Thymus (tissue), 11 donors: ENCODE results near the gene ITGA5. TPM values are rescaled to one million over a fixed set of nuclear protein-coding genes. Genes with fewer than 3 reads are reported as not detected.

Experiments
- DNase-seq, 9 donors: peaks; one replicate each; pipeline ENCODE4 v3.0.0-alpha.2; 2013; ENCODE audit warnings: low spot score in 9 of 9, low read depth in 6 of 9, missing footprints in 1 of 9
- H3K27ac ChIP-seq, 2 donors: one replicate each; pipeline ENCODE4 v1.5.1; 2013; ENCODE audit warnings: control low read depth in 1 of 2, low read depth in 1 of 2, low read length in 1 of 2, mild to moderate bottlenecking in 1 of 2, moderate library complexity in 1 of 2
- H3K27me3 ChIP-seq, 2 donors: one replicate each; pipeline ENCODE4 v1.5.1; 2013; ENCODE audit warnings: low read length in 1 of 2; ENCODE audit not compliant: control insufficient read depth in 2 of 2, insufficient read depth in 1 of 2
- H3K36me3 ChIP-seq, 2 donors: one replicate each; pipeline ENCODE4 v1.5.1; 2013; ENCODE audit warnings: low read length in 1 of 2, mild to moderate bottlenecking in 1 of 2, moderate library complexity in 1 of 2; ENCODE audit not compliant: control insufficient read depth in 2 of 2, insufficient read depth in 2 of 2
- H3K4me1 ChIP-seq, 2 donors: one replicate each; pipeline ENCODE4 v1.5.1; 2013; ENCODE audit warnings: low read length in 2 of 2; ENCODE audit not compliant: control insufficient read depth in 2 of 2, insufficient read depth in 2 of 2
- H3K4me3 ChIP-seq, 2 donors: one replicate each; pipeline ENCODE4 v1.5.1; 2013; ENCODE audit warnings: low read length in 2 of 2, control low read depth in 1 of 2, mild to moderate bottlenecking in 1 of 2
- H3K9me3 ChIP-seq, 2 donors: one replicate each; pipeline ENCODE4 v1.5.1; 2013; ENCODE audit warnings: low read length in 1 of 2, mild to moderate bottlenecking in 1 of 2; ENCODE audit not compliant: control insufficient read depth in 2 of 2, insufficient read depth in 1 of 2
- WGBS: extraction: QIAGEN DNeasy Blood & Tissue Kit; methylation state at CpG from one replicate; pipeline ENCODE4 v1.1.7; 2013; 5-methylcytosine and 5-hydroxymethylcytosine counted together
- polyA plus RNA-seq: library from polyadenylated mRNA; stranded (reverse); fragments of 200-250 nt; gene quantifications from one replicate; pipeline ENCODE4 v1.2.3, GENCODE V29; 2013
- total RNA-seq: library from RNA; stranded (reverse); fragments of 120-200 nt; gene quantifications from one replicate; pipeline ENCODE4 v1.2.4, GENCODE V29; 2013
- donor health status: healthy.

ITGA5 gene
- total and polyA plus RNA-seq, 2 donors = 16.7 to 25.0 TPM

- Histone ChIP-seq H3K36me3 (no peaks in the 10 kb centered on the region), H3K9me3 (no peaks in the 10 kb centered on the region), H3K27ac (no peak overlapping the region), H3K4me1 (peaks cover 0 to 4% of the 10 kb centered on the region in 2 donors), H3K27me3 (no peaks in the 10 kb centered on the region), H3K4me3 (no peak overlapping the region)
- 98% methylated on average over 3 of the region's 3 CpGs for WGBS
- DNase-seq = no peak
Measured at GRCh38 chr12:54437697-54438096, 18.6 kb upstream of the ITGA5 start.

DNA sequence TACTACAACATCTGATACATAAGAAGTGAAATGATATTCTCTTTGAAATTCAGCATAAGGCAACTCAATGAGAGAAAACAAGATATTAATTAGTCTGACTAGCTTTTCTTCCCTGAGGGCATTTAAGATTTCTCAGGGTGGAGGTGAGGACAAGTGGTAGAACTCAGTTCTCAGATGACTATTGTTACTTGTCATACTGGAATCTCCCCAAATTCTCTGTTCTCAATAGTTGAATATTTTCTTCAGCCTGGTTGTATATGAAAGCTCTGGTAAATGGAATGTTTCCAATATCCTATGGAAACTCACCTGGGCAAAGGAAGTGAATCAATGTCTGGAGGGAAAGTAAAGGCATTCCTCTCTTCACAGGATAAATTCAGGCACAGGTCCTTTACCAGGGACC lies 18.2 kb upstream of the ITGA5 start:
- Histone ChIP-seq H3K9me3 (no peaks in the 10 kb centered on the region), H3K4me3 (no peak overlapping the region), H3K36me3 (no peaks in the 10 kb centered on the region), H3K27ac (no peak overlapping the region), H3K4me1 (peaks cover 0 to 8% of the 10 kb centered on the region in 2 donors), H3K27me3 (no peaks in the 10 kb centered on the region)
- no peak for DNase-seq

- no peak for DNase-seq
- H3K36me3 ChIP-seq = no peaks in the 10 kb centered on the region
Measured at GRCh38 chr12:54432815-54433164, 13.7 kb upstream of the ITGA5 start.

DNA sequence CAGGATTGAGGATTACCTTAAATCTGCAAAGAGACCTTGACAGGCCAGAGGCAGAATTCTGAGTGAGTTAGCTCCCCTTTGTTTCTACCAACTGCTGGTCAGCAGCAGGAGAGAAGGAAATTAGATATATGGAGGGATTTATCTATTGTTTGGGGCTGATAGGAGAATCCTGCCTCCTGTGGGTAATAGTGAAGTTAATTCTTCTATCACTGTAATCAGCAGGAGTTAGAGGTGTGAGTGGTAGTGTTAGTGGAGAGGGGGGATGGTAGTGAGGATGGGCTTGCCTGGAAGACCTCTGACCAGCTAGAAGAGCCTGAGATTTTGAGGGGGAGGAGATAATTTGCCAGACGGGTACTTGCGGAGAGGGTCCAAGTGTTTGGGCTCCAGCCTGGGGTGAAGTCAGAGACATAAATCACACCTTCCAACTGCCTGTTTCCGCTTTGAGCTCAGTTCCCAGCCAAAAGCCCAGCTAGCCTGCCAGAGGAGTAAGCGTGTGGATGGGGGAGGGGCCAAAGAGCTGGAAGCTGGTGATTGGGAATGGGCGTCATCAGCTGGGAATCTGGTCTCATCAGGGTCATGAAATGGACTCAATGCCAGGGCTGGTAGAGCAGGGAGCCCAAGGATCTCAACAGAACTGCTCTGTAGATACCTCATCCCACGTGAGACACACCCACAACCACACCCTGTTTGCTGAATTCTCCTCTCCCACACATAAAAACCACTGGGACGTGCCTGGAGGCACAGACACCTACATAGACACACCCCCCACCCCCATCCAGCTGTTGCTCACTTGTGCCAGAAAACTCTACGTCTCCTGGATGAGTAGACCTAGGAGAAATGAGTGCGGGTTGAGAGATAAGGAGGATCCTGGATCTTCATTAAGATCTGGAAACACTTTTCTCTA lies 13.1 kb upstream of the ITGA5 start:
- Histone ChIP-seq H3K9me3 (no peaks in the 10 kb centered on the region), H3K4me1 (peaks cover 0 to 22% of the 10 kb centered on the region in 2 donors), H3K4me3 (no peak overlapping the region), H3K36me3 (no peaks in the 10 kb centered on the region), H3K27ac (no peak overlapping the region), H3K27me3 (no peaks in the 10 kb centered on the region)
- no peak for DNase-seq
- WGBS = 77% methylated on average over 9 of the region's 9 CpGs

More at GRCh38 chr12:54432815-54433164, 13.7 kb upstream of the ITGA5 start:
- H3K9me3 ChIP-seq = no peaks in the 10 kb centered on the region
- no peak overlapping the region for H3K27ac ChIP-seq
- H3K4me1 ChIP-seq = peaks cover 0 to 21% of the 10 kb centered on the region in 2 donors
- WGBS = 95% methylated on average over 4 of the region's 4 CpGs
- H3K4me3 ChIP-seq = no peak overlapping the region
- H3K27me3 ChIP-seq = no peaks in the 10 kb centered on the region

GRCh38 chr12:54430471-54431069 lies 11.5 kb upstream of the ITGA5 start:
- Histone ChIP-seq H3K27ac (no peak overlapping the region), H3K4me1 (peaks cover 0 to 25% of the 10 kb centered on the region in 2 donors)

GRCh38 chr12:54429014-54429471 lies 10.0 kb upstream of the ITGA5 start:
- no peaks in the 10 kb centered on the region for H3K36me3 ChIP-seq
- DNase-seq = no peak
- no peak overlapping the region for H3K27ac ChIP-seq
- H3K27me3 ChIP-seq = peaks cover 0 to 4% of the 10 kb centered on the region in 2 donors
- H3K4me3 ChIP-seq = no peak overlapping the region
- WGBS = 88% methylated on average over 3 of the region's 3 CpGs
- peaks cover 0 to 25% of the 10 kb centered on the region in 2 donors for H3K4me1 ChIP-seq
- no peaks in the 10 kb centered on the region for H3K9me3 ChIP-seq

More at GRCh38 chr12:54430471-54431069, 11.5 kb upstream of the ITGA5 start:
- DNase-seq = no peak
- Histone ChIP-seq H3K9me3 (no peaks in the 10 kb centered on the region), H3K27me3 (peaks cover 0 to 4% of the 10 kb centered on the region in 2 donors), H3K4me3 (no peak overlapping the region), H3K36me3 (no peaks in the 10 kb centered on the region)
- WGBS = 98% methylated on average over 5 of the region's 5 CpGs

DNA sequence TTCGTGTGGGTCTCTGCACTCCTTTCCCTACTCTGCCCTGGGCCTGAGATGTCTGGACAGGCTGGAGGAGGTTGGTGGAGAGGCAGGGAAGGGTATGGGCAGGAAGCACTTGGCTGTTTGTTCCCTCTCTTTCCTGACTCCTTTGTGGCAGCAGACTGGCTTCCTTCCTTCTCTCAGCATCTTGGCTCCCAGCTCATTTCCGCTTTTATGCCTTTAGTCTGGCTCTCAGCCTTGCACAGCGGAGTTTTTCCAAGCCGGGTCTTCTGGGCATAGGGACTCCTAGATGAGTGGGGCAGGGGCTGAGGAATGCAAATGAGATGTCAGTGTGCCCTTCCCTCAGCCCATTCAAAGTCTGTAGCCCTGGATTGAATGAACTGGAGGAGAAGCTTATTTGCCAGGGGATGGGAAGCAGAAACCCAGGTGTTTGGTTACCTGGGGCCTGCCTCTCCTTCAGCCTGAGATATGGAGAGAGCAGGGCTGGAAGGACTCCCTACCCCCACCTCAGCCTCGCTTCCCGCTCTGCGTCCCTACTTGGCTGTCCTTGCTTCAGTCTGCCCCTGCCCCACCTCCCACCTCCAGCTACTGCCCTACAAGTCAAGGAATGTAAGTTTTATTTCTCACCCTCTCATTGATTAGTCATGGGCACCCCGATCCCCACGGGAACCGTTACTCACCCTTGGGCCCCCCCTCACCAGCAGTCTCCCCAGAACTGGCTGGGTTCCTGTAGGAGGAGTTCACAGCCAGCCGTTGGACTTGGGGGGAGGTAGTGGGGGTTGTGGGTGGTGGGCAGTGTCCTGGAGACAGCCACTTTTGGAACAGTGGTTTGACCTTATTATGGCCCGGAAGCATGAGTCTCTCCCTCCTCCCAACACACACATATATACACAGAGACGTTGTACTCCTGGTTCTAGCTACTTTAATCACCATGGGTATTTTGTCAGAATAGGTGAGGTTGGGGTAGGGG lies 9.3 kb upstream of the ITGA5 start:
- Histone ChIP-seq H3K4me3 (no peak overlapping the region), H3K27me3 (peaks cover 0 to 4% of the 10 kb centered on the region in 2 donors), H3K36me3 (no peaks in the 10 kb centered on the region), H3K4me1 (peaks cover 0 to 25% of the 10 kb centered on the region in 2 donors), H3K9me3 (no peaks in the 10 kb centered on the region), H3K27ac (no peak overlapping the region)
- WGBS = 60% methylated on average over 13 of the region's 13 CpGs
- no peak for DNase-seq

DNA sequence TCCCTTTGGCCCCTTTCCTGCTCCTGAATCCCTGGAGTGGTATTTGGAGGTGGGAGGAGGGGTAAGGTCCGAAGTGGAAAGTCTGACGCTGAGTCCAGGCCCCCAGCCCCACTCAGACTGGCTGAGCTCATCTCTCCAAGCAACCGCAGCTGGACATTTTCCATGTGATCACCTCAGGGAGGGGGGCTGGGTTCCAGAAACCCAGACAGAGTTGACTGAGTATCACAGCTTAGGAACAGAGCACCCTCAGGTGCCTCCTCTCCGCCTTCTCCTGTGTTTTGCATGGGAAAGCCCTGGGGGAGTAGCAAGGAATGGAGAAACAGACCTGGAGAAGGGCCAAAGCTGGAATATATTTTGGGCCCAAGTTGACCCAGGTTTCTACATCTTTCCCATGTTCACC lies 8.0 kb upstream of the ITGA5 start:
- Histone ChIP-seq H3K27ac (no peak overlapping the region), H3K4me1 (peaks cover 0 to 15% of the 10 kb centered on the region in 2 donors)
- 91% methylated on average over 4 of the region's 4 CpGs for WGBS

More for the DNA sequence above, 8.0 kb upstream of the ITGA5 start:
- no peak for DNase-seq
- H3K27me3 ChIP-seq = peaks cover 0 to 4% of the 10 kb centered on the region in 2 donors
- no peak overlapping the region for H3K4me3 ChIP-seq
- H3K36me3 ChIP-seq = no peaks in the 10 kb centered on the region
- no peaks in the 10 kb centered on the region for H3K9me3 ChIP-seq
